ENCODE data around the gene GRIP1.

GRIP1 gene

DNA sequence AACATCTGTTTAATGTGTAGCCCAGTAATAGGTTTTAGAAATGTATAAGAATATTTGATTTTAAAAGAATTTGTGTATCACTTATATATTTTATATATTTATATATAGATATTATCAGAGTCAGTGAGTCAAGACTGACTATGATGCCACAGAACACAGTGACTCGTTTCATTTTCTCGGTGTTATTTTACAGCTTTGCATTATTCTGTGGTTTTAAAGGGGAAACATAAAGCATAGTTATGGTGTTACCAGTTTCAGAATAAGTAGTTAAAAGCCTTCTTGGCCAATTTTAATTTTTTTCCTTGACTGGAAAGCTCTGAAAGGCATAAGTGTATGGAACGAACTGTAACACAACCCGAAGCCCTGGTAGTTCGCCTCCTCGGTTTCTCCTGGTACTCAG is 91.0 kb downstream of the GRIP1 start:
- TF ChIP-seq NFIC (IDR thresholded peaks at IDR 0.05), result no peak
- no peak for TF ChIP-seq RAD21 (IDR thresholded peaks at IDR 0.05; ENCODE audit: low read depth)
- no peak for TF ChIP-seq TAF1 (IDR thresholded peaks at IDR 0.05; ENCODE audit: low read depth)
- no peak for TF ChIP-seq EP300 (IDR thresholded peaks at IDR 0.05; ENCODE audit: borderline replicate concordance)
- no peak for TF ChIP-seq ZBTB7A (IDR thresholded peaks at IDR 0.05; ENCODE audit: low read depth)
- TF ChIP-seq YY1 (IDR thresholded peaks at IDR 0.05; ENCODE audit: low read depth), result no peak
- no peak for TF ChIP-seq CREB1 (IDR thresholded peaks at IDR 0.05; ENCODE audit: low read depth)

GRCh38 chr12:66584673-66585072 is 94.2 kb downstream of the GRIP1 start:
- TF ChIP-seq TAF1 (IDR thresholded peaks at IDR 0.05; ENCODE audit: low read depth) (no peak), RAD21 (IDR thresholded peaks at IDR 0.05; ENCODE audit: low read depth) (no peak)

- no peak for TF ChIP-seq YY1 (IDR thresholded peaks at IDR 0.05; ENCODE audit: low read depth)
- no peak for TF ChIP-seq TAF1 (IDR thresholded peaks at IDR 0.05; ENCODE audit: low read depth)
- no peak for TF ChIP-seq TCF12 (IDR thresholded peaks at IDR 0.05; ENCODE audit: low read depth)
- TF ChIP-seq FOXM1 (IDR thresholded peaks at IDR 0.05; ENCODE audit: borderline replicate concordance, low read depth), result no peak
- TF ChIP-seq, protein P1, sequence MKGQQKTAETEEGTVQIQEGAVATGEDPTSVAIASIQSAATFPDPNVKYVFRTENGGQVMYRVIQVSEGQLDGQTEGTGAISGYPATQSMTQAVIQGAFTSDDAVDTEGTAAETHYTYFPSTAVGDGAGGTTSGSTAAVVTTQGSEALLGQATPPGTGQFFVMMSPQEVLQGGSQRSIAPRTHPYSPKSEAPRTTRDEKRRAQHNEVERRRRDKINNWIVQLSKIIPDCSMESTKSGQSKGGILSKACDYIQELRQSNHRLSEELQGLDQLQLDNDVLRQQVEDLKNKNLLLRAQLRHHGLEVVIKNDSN (IDR thresholded peaks at IDR 0.05), result no peak
- no peak for TF ChIP-seq ZBTB7A (IDR thresholded peaks at IDR 0.05; ENCODE audit: low read depth)
- no peak for TF ChIP-seq EP300 (IDR thresholded peaks at IDR 0.05; ENCODE audit: borderline replicate concordance)
- TF ChIP-seq, protein P2, sequence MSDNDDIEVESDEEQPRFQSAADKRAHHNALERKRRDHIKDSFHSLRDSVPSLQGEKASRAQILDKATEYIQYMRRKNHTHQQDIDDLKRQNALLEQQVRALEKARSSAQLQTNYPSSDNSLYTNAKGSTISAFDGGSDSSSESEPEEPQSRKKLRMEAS (IDR thresholded peaks at IDR 0.05), result no peak
Measured at GRCh38 chr12:66573605-66574004, 105.3 kb downstream of the GRIP1 start.

GRCh38 chr12:66572845-66573244 is 106.0 kb downstream of the GRIP1 start:
- TF ChIP-seq RAD21 (IDR thresholded peaks at IDR 0.05; ENCODE audit: low read depth) (no peak), TAF1 (IDR thresholded peaks at IDR 0.05; ENCODE audit: low read depth) (no peak), TCF12 (IDR thresholded peaks at IDR 0.05; ENCODE audit: low read depth) (no peak), NFIC (IDR thresholded peaks at IDR 0.05) (no peak), ZBTB7A (IDR thresholded peaks at IDR 0.05; ENCODE audit: low read depth) (no peak), CREB1 (IDR thresholded peaks at IDR 0.05; ENCODE audit: low read depth) (no peak), TEAD4 (IDR thresholded peaks at IDR 0.05) (no peak), FOXM1 (IDR thresholded peaks at IDR 0.05; ENCODE audit: borderline replicate concordance, low read depth) (no peak), EP300 (IDR thresholded peaks at IDR 0.05; ENCODE audit: borderline replicate concordance) (no peak), EGR1 (IDR thresholded peaks at IDR 0.05) (no peak), CEBPB (IDR thresholded peaks at IDR 0.05) (no peak), YY1 (IDR thresholded peaks at IDR 0.05; ENCODE audit: low read depth) (no peak)
- TF ChIP-seq, protein P1 (IDR thresholded peaks at IDR 0.05), result no peak
- TF ChIP-seq, protein P2 (IDR thresholded peaks at IDR 0.05), result no peak
- TF ChIP-seq, protein P3, sequence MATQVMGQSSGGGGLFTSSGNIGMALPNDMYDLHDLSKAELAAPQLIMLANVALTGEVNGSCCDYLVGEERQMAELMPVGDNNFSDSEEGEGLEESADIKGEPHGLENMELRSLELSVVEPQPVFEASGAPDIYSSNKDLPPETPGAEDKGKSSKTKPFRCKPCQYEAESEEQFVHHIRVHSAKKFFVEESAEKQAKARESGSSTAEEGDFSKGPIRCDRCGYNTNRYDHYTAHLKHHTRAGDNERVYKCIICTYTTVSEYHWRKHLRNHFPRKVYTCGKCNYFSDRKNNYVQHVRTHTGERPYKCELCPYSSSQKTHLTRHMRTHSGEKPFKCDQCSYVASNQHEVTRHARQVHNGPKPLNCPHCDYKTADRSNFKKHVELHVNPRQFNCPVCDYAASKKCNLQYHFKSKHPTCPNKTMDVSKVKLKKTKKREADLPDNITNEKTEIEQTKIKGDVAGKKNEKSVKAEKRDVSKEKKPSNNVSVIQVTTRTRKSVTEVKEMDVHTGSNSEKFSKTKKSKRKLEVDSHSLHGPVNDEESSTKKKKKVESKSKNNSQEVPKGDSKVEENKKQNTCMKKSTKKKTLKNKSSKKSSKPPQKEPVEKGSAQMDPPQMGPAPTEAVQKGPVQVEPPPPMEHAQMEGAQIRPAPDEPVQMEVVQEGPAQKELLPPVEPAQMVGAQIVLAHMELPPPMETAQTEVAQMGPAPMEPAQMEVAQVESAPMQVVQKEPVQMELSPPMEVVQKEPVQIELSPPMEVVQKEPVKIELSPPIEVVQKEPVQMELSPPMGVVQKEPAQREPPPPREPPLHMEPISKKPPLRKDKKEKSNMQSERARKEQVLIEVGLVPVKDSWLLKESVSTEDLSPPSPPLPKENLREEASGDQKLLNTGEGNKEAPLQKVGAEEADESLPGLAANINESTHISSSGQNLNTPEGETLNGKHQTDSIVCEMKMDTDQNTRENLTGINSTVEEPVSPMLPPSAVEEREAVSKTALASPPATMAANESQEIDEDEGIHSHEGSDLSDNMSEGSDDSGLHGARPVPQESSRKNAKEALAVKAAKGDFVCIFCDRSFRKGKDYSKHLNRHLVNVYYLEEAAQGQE (IDR thresholded peaks at IDR 0.05; ENCODE audit: low read depth), result no peak

DNA sequence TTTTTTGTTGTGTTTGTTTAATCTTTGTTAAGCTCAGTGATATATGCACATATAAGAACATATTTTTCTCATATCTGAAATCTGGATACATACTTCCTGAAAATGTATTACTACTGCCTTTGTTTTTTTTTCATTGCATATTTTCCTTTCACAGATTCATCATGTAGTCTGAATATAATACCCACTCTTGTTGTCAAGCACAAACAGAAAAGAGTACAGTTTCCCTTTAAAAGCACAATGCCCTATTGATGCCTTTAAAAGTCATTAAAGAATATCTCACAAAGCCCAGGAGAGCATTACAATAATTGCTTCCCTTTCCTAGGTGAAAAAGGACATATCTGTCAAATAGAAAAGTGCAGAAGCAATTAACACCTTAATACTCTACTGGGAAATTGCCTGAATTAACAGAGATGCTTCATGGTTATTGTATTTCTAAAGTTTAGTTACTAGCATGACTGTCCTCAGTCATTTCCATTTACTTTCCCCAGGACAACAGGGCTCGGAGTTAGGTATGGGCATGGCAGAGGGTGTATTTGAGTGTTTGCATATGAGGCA is 107.4 kb downstream of the GRIP1 start:
- TF ChIP-seq TCF12 (IDR thresholded peaks at IDR 0.05; ENCODE audit: low read depth), result no peak
- no peak for TF ChIP-seq ZBTB7A (IDR thresholded peaks at IDR 0.05; ENCODE audit: low read depth)
- no peak for TF ChIP-seq NFIC (IDR thresholded peaks at IDR 0.05)
- TF ChIP-seq, protein P3 (IDR thresholded peaks at IDR 0.05; ENCODE audit: low read depth), result no peak
- TF ChIP-seq EP300 (IDR thresholded peaks at IDR 0.05; ENCODE audit: borderline replicate concordance), result no peak
- TF ChIP-seq, protein P2 (IDR thresholded peaks at IDR 0.05), result no peak
- TF ChIP-seq CEBPB (IDR thresholded peaks at IDR 0.05), result no peak
- no peak for TF ChIP-seq EGR1 (IDR thresholded peaks at IDR 0.05)
- TF ChIP-seq TAF1 (IDR thresholded peaks at IDR 0.05; ENCODE audit: low read depth), result no peak
- TF ChIP-seq, protein P1 (IDR thresholded peaks at IDR 0.05), result no peak
- TF ChIP-seq CREB1 (IDR thresholded peaks at IDR 0.05; ENCODE audit: low read depth), result no peak
